Kidney (tissue), 14 donors: ENCODE results near the gene NSMCE4A. TPM values are rescaled to one million over a fixed set of nuclear protein-coding genes. Genes with fewer than 3 reads are reported as not detected.

ENCODE experiments used
- DNase-seq, 5 donors: peaks; one replicate each; pipeline ENCODE4 v3.0.0-alpha.2; 2013 to 2020
- FAIRE-seq: peaks from 2 replicates; lab custom pipeline; 2012; peaks lifted over from hg19 to GRCh38; lab: Jason Lieb, UNC
- H3K27ac ChIP-seq, 2 donors: one replicate each; pipeline ENCODE4 v1.7.0; 2013; ENCODE audit warnings: low read depth in 2 of 2, low read length in 2 of 2, inconsistent platforms in 1 of 2
- H3K27me3 ChIP-seq: one replicate; pipeline ENCODE4 v1.7.1; 2013; ENCODE audit warnings: low read length, inconsistent platforms; ENCODE audit not compliant: control insufficient read depth, insufficient read depth
- H3K36me3 ChIP-seq, 3 donors: one replicate each; pipeline versions ENCODE4 v1.7.0 to v1.7.1; 2013; ENCODE audit warnings: low read length in 3 of 3, control low read depth in 1 of 3, inconsistent platforms in 1 of 3; ENCODE audit not compliant: insufficient read depth in 3 of 3, control insufficient read depth in 2 of 3
- H3K4me1 ChIP-seq, 3 donors: one replicate each; pipeline versions ENCODE4 v1.7.0 to v1.7.1; 2013; ENCODE audit warnings: low read length in 3 of 3, inconsistent platforms in 1 of 3, low read depth in 1 of 3; ENCODE audit not compliant: control insufficient read depth in 2 of 3, insufficient read depth in 2 of 3
- H3K4me3 ChIP-seq, 3 donors: one replicate each; pipeline versions ENCODE4 v1.7.0 to v1.8.1; 2013; ENCODE audit warnings: low read length in 3 of 3, control low read depth in 1 of 3, inconsistent platforms in 1 of 3
- H3K9ac ChIP-seq, 3 donors: one replicate each; pipeline versions ENCODE4 v1.7.0 to v1.7.1; 2013; ENCODE audit warnings: low read length in 3 of 3, control low read depth in 1 of 3, inconsistent platforms in 1 of 3
- H3K9me3 ChIP-seq, 3 donors: one replicate each; pipeline versions ENCODE4 v1.7.0 to v1.7.1; 2013; ENCODE audit warnings: low read length in 3 of 3, control low read depth in 1 of 3, inconsistent platforms in 1 of 3; ENCODE audit not compliant: control insufficient read depth in 2 of 3, insufficient read depth in 1 of 3
- intact Hi-C: fragments of 100-400 bp; cut with DNase I; formaldehyde crosslinking; loops from one replicate; pipeline ENCODE4 v1.11.1; 2022
- polyA plus RNA-seq: library from polyadenylated mRNA; stranded (reverse); fragments of 350-450 nt; fragmentation: Illumina TruSeq; extraction: RNeasy Lipid Tissue Mini Kit (QIAGEN cat#74804); gene quantifications from one replicate; pipeline ENCODE4 v1.2.3, GENCODE V29; 2014; ENCODE audit warnings: low read depth, low replicate concordance; ENCODE audit not compliant: insufficient read depth
- total RNA-seq: library from RNA; stranded (reverse); fragmentation: NEBNext Ultra II Directional; extraction: Animal tissue kit (Norgen Biotek cat#: 25700); gene quantifications from one replicate; pipeline ENCODE4 v1.2.1, GENCODE V29; 2021
- TF ChIP-seq, protein P1 (sequence below): IDR thresholded peaks from 3 replicates; pipeline ENCODE4 v1.5.1; 2012; ENCODE audit warnings: mild to moderate bottlenecking, moderate library complexity, borderline replicate concordance; ENCODE audit not compliant: insufficient read depth; ENCODE audit errors: extremely low read depth
- donor health status: control.
- donor health status: control.
- donor health status: control.
- donor health status: control.
- donor health status: control.
- donor health status: DM: yes; HTN: yes; CAD: no.
- donor health status: Normal renal cell carcinoma (clear cell type).

Gene NSMCE4A
- total and polyA plus RNA-seq, 2 donors from 2014 or later: 36.3 to 36.4 TPM

DNA sequence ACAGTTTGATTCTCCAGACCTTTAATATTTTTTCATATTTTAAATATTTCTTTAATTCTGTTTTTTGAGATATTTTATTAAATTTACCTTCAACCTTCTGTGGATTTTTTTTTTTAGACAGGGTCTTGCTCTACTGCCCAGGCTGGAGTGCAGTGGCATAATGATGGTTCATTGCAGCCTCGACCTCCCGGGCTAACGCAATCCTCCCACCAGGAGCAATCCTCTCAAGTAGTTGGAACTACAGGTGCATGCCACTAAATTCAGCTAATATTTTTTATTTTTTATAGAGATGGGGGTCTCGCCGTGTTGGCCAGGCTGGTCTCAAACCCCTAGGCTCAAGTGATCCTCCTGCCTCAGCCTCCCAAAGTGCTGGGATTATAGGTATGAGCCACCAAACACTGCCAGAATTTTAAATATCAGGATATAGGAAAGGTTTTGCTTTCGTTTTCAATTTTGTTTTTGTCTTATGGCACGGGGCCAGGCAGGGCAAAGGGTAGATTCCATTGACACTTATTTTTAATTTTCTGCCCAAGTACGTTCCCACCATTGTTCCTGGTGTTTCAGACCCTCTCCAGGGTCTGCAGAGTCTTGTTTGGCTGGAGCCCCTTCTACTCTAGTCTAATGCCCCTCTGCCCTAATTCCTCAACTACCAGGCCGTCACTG, 15.1 kb upstream of the NSMCE4A start:
- FAIRE-seq (no peak), DNase-seq (no peak)
- no peaks in the 10 kb centered on the region for H3K9me3 ChIP-seq
- peaks cover 0 to 9% (median 4%) of the 10 kb centered on the region in 3 donors for H3K4me1 ChIP-seq
- no peak overlapping the region for H3K9ac ChIP-seq
- TF ChIP-seq, protein P1, sequence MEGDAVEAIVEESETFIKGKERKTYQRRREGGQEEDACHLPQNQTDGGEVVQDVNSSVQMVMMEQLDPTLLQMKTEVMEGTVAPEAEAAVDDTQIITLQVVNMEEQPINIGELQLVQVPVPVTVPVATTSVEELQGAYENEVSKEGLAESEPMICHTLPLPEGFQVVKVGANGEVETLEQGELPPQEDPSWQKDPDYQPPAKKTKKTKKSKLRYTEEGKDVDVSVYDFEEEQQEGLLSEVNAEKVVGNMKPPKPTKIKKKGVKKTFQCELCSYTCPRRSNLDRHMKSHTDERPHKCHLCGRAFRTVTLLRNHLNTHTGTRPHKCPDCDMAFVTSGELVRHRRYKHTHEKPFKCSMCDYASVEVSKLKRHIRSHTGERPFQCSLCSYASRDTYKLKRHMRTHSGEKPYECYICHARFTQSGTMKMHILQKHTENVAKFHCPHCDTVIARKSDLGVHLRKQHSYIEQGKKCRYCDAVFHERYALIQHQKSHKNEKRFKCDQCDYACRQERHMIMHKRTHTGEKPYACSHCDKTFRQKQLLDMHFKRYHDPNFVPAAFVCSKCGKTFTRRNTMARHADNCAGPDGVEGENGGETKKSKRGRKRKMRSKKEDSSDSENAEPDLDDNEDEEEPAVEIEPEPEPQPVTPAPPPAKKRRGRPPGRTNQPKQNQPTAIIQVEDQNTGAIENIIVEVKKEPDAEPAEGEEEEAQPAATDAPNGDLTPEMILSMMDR: no peak
- intact Hi-C loops: no loop called here
- peak overlapping the region in 2 of 3 donors; percentile 26 to 51 for H3K4me3 ChIP-seq
- H3K27me3 ChIP-seq: no peaks in the 10 kb centered on the region
- H3K36me3 ChIP-seq: no peaks in the 10 kb centered on the region
- peak overlapping the region in 1 of 2 donors; percentile 13 for H3K27ac ChIP-seq

DNA sequence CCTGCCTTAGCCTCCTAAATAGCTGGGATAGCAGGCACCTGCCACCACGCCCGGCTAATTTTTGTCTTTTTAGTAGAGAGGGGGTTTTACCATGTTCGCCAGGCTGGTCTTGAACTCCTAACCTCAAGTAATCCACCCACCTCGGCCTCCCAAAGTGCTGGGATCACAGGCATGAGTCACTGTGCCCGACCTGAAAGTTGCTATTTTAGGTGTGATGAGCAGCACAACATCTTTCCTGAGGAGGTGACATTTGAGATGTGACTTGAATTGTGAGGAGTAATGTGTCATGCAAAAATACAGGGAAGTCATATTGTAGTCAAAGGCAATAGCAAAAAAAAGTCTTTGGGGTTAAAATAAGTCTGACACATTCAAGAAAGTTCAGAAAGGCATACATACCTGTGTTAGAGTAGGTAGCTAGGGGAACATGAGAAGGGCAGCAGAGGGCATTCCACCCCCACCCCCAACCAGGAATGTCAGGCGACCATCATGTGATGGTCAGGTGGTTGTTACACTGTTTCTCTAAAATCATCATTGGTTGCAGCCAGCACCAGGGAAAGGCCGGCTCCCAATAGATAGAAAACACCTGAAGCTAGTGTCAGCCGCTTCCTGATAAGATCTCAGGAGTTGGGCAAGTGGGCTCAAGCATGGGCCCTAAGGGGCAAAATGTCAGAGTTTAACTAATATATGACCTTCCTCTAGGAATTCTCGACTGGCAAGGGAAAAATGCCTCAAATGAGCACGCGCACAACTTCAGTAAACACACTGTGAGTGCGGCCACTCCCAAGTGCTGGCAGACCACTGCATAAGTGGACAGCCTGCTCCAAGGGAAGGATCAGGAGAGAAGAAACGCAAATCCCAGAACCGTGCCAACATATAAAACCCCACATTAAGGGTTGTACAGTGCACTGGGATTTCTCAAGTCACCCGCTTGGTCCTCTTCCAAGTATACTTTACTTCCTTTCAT, 13.6 kb upstream of the NSMCE4A start, which contains the start of gene TACC2:
TSS of gene TACC2 (plus strand) at position 803 of the 964 bp plus-strand sequence. CDS start 32,819 bp downstream, outside the sequence.
- Histone ChIP-seq H3K27ac (no peak within 1 kb of the TSS), H3K36me3 (no peaks in the 10 kb centered on the region), H3K9ac (no peak within 1 kb of the TSS), H3K4me1 (peaks cover 0 to 3% (median 3%) of the 10 kb centered on the region in 3 donors), H3K4me3 (no peak within 1 kb of the TSS), H3K9me3 (peaks cover 0 to 8% (median 5%) of the 10 kb centered on the region in 3 donors), H3K27me3 (no peaks in the 10 kb centered on the region)
- TF ChIP-seq, protein P1: no peak
- FAIRE-seq (no peak), DNase-seq (no peak)
- intact Hi-C loops: no loop called here

DNA sequence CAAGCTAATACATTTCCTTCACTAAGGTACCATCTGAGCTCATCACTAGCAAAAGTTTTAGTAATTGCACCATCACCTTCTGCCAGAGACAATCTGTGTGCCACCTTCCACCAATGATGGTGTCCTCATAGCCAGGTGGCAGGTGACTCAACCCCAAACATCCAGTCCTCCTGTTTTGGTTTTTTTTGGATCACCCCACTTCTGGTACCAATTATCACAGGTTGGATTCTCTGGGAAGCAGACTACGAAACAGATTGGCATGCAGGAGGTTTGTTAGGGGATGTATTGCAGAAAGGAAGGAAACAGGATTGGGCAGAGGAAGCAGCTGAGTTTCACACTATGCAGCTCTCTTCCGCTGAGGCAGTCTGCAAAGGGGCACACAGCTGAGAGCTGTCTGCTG, 9.4 kb upstream of the NSMCE4A start:
- H3K4me3 ChIP-seq: no peak overlapping the region
- DNase-seq (no peak), FAIRE-seq (no peak)
- no peaks in the 10 kb centered on the region for H3K36me3 ChIP-seq
- H3K27ac ChIP-seq: no peak overlapping the region
- intact Hi-C loops: no loop called here
- H3K9ac ChIP-seq: no peak overlapping the region
- H3K27me3 ChIP-seq: no peaks in the 10 kb centered on the region
- peaks cover 0 to 2% (median 0%) of the 10 kb centered on the region in 3 donors for H3K4me1 ChIP-seq
- TF ChIP-seq, protein P1: no peak
- peaks cover 0 to 8% (median 5%) of the 10 kb centered on the region in 3 donors for H3K9me3 ChIP-seq
